CD14-positive monocyte (primary cell): ENCODE data around the gene FAM169A. TPM values are rescaled to one million over a fixed set of nuclear protein-coding genes. Genes with fewer than 3 reads are reported as not detected.

Experiments used
- DNase-seq, 3 donors: peaks; one replicate each; pipeline ENCODE4 v3.0.0-alpha.2; 2011 to 2022
- H2AFZ ChIP-seq: 2 replicates; pipeline ENCODE4 v1.6.0; 2012; ENCODE audit warnings: mild to moderate bottlenecking, low read depth, low read length, inconsistent platforms; ENCODE audit not compliant: insufficient read depth, poor library complexity, severe bottlenecking
- H3K27ac ChIP-seq, 2 donors: 1 replicate in 1 of 2; 2 replicates in 1 of 2; pipeline ENCODE4 v1.5.1; 2012 to 2013; ENCODE audit warnings: low read length in 2 of 2, control low read depth in 1 of 2, inconsistent platforms in 1 of 2, low read depth in 1 of 2, mild to moderate bottlenecking in 1 of 2
- H3K27me3 ChIP-seq, 2 donors: one replicate each; pipeline versions ENCODE4 v1.6.0 to v1.6.1; 2011 to 2013; ENCODE audit warnings: low read length in 2 of 2; ENCODE audit not compliant: control insufficient read depth in 2 of 2, insufficient read depth in 2 of 2
- H3K36me3 ChIP-seq, 2 donors: replicated peaks in 1 of 2; 1 replicate in 1 of 2; 2 replicates in 1 of 2; pipeline versions ENCODE4 v1.5.1 to v1.6.1; 2012 to 2013; ENCODE audit warnings: low read length in 2 of 2, control low read depth in 1 of 2, inconsistent platforms in 1 of 2, mild to moderate bottlenecking in 1 of 2; ENCODE audit not compliant: insufficient read depth in 2 of 2, control insufficient read depth in 1 of 2
- H3K4me1 ChIP-seq, 2 donors: 1 replicate in 1 of 2; 2 replicates in 1 of 2; pipeline versions ENCODE4 v1.5.1 to v1.6.1; 2012 to 2013; ENCODE audit warnings: low read length in 2 of 2, control low read depth in 1 of 2, inconsistent platforms in 1 of 2, mild to moderate bottlenecking in 1 of 2, moderate library complexity in 1 of 2; ENCODE audit not compliant: insufficient read depth in 2 of 2, control insufficient read depth in 1 of 2
- H3K4me2 ChIP-seq: replicated peaks from 2 replicates; pipeline ENCODE3; 2012; ENCODE audit warnings: low read length, moderate library complexity, mild to moderate bottlenecking; ENCODE audit not compliant: poor library complexity, severe bottlenecking; ENCODE audit errors: extremely low read depth
- H3K4me3 ChIP-seq, 3 experiments: fragments of 200-600 bp in 1 of 3; sonication (generic) in 1 of 3; replicated peaks in 1 of 3; 1 replicate in 2 of 3; 2 replicates in 1 of 3; pipeline ENCODE4 v1.5.1; 2011 to 2013; ENCODE audit warnings: low read length in 3 of 3, mild to moderate bottlenecking in 3 of 3, control low read depth in 2 of 3, low read depth in 2 of 3, inconsistent platforms in 1 of 3, moderate library complexity in 1 of 3
- H3K79me2 ChIP-seq: 2 replicates; pipeline ENCODE4 v1.6.0; 2012; ENCODE audit warnings: mild to moderate bottlenecking, control low read depth, inconsistent platforms, low read length, moderate library complexity; ENCODE audit not compliant: insufficient read depth
- H3K9ac ChIP-seq: 2 replicates; pipeline ENCODE4 v1.6.0; 2017; ENCODE audit warnings: low read length, mild to moderate bottlenecking; ENCODE audit not compliant: insufficient read depth, poor library complexity, severe bottlenecking
- H3K9me3 ChIP-seq, 2 donors: replicated peaks in 1 of 2; 1 replicate in 1 of 2; 2 replicates in 1 of 2; pipeline versions ENCODE4 v1.5.1 to v1.6.1; 2012 to 2013; ENCODE audit warnings: low read length in 2 of 2, control low read depth in 1 of 2; ENCODE audit not compliant: control insufficient read depth in 1 of 2, insufficient read depth in 1 of 2
- H4K20me1 ChIP-seq: 2 replicates; pipeline ENCODE4 v1.6.0; 2012; ENCODE audit warnings: mild to moderate bottlenecking, low read length, control low read depth, moderate library complexity; ENCODE audit not compliant: insufficient read depth
- H3K27ac Mint-ChIP-seq, 7 donors: one replicate each; pipeline ENCODE4 v1.8.0; 2020; ENCODE audit warnings: mild to moderate bottlenecking in 7 of 7, mixed read lengths in 7 of 7, moderate library complexity in 6 of 7, inconsistent platforms in 2 of 7
- H3K27me3 Mint-ChIP-seq, 3 donors: one replicate each; pipeline ENCODE4 v1.8.0; 2021 to 2022; ENCODE audit warnings: low read depth in 3 of 3, mild to moderate bottlenecking in 3 of 3, mixed read lengths in 3 of 3, moderate library complexity in 3 of 3, inconsistent platforms in 1 of 3
- H3K36me3 Mint-ChIP-seq, 2 donors: one replicate each; pipeline ENCODE4 v1.8.0; 2020; ENCODE audit warnings: mixed read lengths in 2 of 2, inconsistent platforms in 1 of 2, mild to moderate bottlenecking in 1 of 2
- H3K4me1 Mint-ChIP-seq: one replicate; pipeline ENCODE4 v1.8.0; 2020; ENCODE audit warnings: mild to moderate bottlenecking, mixed read lengths
- H3K4me3 Mint-ChIP-seq, 2 donors: one replicate each; pipeline ENCODE4 v1.8.0; 2020; ENCODE audit warnings: mild to moderate bottlenecking in 2 of 2, mixed read lengths in 2 of 2, moderate library complexity in 1 of 2
- H3K9me3 Mint-ChIP-seq, 7 donors: one replicate each; pipeline ENCODE4 v1.8.0; 2020 to 2022; ENCODE audit warnings: mixed read lengths in 7 of 7, mild to moderate bottlenecking in 6 of 7, moderate library complexity in 6 of 7, inconsistent platforms in 2 of 7
- WGBS: methylation state at CpG from one replicate; pipeline ENCODE4 v1.1.5; 2013; ENCODE audit warnings: missing lambda C conversion rate; ENCODE audit not compliant: insufficient coverage; 5-methylcytosine and 5-hydroxymethylcytosine counted together
- intact Hi-C, 2 donors: fragments of 100-400 bp; cut with micrococcal nuclease; formaldehyde crosslinking; loops; one replicate each; pipeline versions ENCODE4 v1.15.0 to v1.15.1; 2023
- polyA plus RNA-seq, 3 donors: library from polyadenylated mRNA; depleted of rRNA in 1 of 3; unstranded in 2 of 3; stranded (reverse) in 1 of 3; fragments of 300-500 nt in 2 of 3; fragments of >200 nt in 1 of 3; fragmentation: Illumina TruSeq in 2 of 3; gene quantifications; 1 replicate in 2 of 3; 2 replicates in 1 of 3; pipeline ENCODE4 v1.2.3, GENCODE V29; 2012 to 2021
- TF ChIP-seq, protein P1 (sequence below): fragments of 200-600 bp; IDR thresholded peaks from one replicate; pipeline ENCODE4 v1.8.0; 2022; ENCODE audit warnings: antibody characterized with exemption, mild to moderate bottlenecking

FAM169A gene
- polyA plus RNA-seq, 3 donors = not detected

DNA sequence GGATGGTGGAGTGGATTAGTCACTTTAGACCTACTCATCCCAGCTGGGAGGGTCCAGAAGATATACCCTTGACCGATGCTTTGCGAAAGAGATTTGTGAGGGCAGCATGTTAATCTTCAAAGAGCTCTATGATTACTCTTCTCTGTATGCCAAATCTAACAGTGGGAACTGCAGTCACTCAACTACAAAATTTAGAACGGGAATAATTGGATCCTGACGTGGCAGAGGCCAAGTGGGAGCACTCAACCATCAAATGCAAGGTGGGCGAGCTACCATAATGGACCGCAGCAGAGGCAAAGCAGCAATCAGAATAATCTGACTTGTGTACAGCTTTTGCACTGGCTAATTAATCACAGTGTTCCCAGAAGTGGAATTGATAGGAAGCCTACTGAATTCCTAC is 78.8 kb downstream of the FAM169A start:
- H3K79me2 ChIP-seq = no peaks in the 10 kb centered on the region
- H3K27me3 Mint-ChIP-seq = no peaks in the 10 kb centered on the region
- H3K27ac ChIP-seq = no peak overlapping the region
- no peak overlapping the region for H2AFZ ChIP-seq
- H3K36me3 Mint-ChIP-seq = peaks cover 2 to 8% of the 10 kb centered on the region in 2 donors
- H3K27ac Mint-ChIP-seq = no peak overlapping the region
- peaks cover 4 to 7% (median 6%) of the 10 kb centered on the region in 7 donors for H3K9me3 Mint-ChIP-seq
- TF ChIP-seq, protein P1, sequence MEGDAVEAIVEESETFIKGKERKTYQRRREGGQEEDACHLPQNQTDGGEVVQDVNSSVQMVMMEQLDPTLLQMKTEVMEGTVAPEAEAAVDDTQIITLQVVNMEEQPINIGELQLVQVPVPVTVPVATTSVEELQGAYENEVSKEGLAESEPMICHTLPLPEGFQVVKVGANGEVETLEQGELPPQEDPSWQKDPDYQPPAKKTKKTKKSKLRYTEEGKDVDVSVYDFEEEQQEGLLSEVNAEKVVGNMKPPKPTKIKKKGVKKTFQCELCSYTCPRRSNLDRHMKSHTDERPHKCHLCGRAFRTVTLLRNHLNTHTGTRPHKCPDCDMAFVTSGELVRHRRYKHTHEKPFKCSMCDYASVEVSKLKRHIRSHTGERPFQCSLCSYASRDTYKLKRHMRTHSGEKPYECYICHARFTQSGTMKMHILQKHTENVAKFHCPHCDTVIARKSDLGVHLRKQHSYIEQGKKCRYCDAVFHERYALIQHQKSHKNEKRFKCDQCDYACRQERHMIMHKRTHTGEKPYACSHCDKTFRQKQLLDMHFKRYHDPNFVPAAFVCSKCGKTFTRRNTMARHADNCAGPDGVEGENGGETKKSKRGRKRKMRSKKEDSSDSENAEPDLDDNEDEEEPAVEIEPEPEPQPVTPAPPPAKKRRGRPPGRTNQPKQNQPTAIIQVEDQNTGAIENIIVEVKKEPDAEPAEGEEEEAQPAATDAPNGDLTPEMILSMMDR = no peak
- H3K4me1 ChIP-seq = no peaks in the 10 kb centered on the region
- no peak overlapping the region for H3K4me2 ChIP-seq
- no peaks in the 10 kb centered on the region for H3K4me1 Mint-ChIP-seq
- H3K4me3 ChIP-seq = no peak overlapping the region
- H3K27me3 ChIP-seq = no peaks in the 10 kb centered on the region
- H4K20me1 ChIP-seq = no peaks in the 10 kb centered on the region
- no peaks in the 10 kb centered on the region for H3K36me3 ChIP-seq
- 96% methylated on average over 4 of the region's 6 CpGs for WGBS
- H3K4me3 Mint-ChIP-seq = no peak overlapping the region
- H3K9ac ChIP-seq = no peak overlapping the region
- H3K9me3 ChIP-seq = peaks cover 0 to 3% of the 10 kb centered on the region in 2 donors
- no peak for DNase-seq
- intact Hi-C loops = no loop called here

DNA sequence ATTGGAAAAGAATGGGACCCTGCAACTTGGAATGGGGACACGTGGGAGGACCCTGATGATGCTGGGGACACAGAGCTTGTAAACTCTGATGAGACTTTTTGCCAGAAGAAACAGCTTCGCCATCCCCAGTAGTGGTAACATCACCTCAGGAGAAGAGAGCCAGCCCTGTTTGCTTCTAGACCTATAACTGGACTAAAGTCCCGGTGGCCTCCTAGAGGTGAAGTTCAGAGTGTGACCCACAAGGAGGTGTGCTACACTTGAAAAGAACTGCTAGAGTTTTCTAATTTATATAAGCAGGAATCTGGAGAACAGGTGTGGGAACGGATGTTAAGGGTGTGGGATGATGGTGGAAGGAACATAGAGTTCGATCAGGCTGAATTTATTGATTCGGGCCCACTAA is 79.3 kb downstream of the FAM169A start:
- H3K4me1 ChIP-seq = no peaks in the 10 kb centered on the region
- Mint-ChIP-seq H3K9me3 (peaks cover 0 to 4% (median 2%) of the 10 kb centered on the region in 7 donors), H3K4me1 (no peaks in the 10 kb centered on the region), H3K27me3 (no peaks in the 10 kb centered on the region), H3K4me3 (no peak overlapping the region), H3K27ac (no peak overlapping the region), H3K36me3 (peaks cover 0 to 5% of the 10 kb centered on the region in 2 donors)
- DNase-seq = no peak
- no peak overlapping the region for H3K4me3 ChIP-seq
- no peaks in the 10 kb centered on the region for H3K27me3 ChIP-seq
- H3K4me2 ChIP-seq = no peak overlapping the region
- intact Hi-C loops = no loop called here
- H2AFZ ChIP-seq = no peak overlapping the region
- H3K9ac ChIP-seq = no peak overlapping the region
- WGBS = 96% methylated on average over 6 of the region's 6 CpGs
- no peaks in the 10 kb centered on the region for H3K79me2 ChIP-seq
- H3K36me3 ChIP-seq = no peaks in the 10 kb centered on the region
- H3K27ac ChIP-seq = no peak overlapping the region
- no peaks in the 10 kb centered on the region for H4K20me1 ChIP-seq
- H3K9me3 ChIP-seq = no peaks in the 10 kb centered on the region
- TF ChIP-seq, protein P1 = no peak
